ENCODE measurements around the gene ASCC3.

- TF ChIP-seq CTCF (IDR thresholded peaks at IDR 0.05) (peak; percentile 86), EZH2phosphoT487 (IDR thresholded peaks at IDR 0.05) (no peak)
Measured at GRCh38 chr6:100479179-100480035, 401.7 kb downstream of the ASCC3 start.

All from neural progenitor cell (in vitro differentiated cells).